GM23338 (cell line): Measurements from ENCODE around the gene C9orf40. TPM values are rescaled to one million over a fixed set of nuclear protein-coding genes. Genes with fewer than 3 reads are reported as not detected.

ENCODE experiments used
- ATAC-seq: fragments of 200-7000 bp; cut with Tn5 transposase; 3 replicates; pipeline ENCODE4 v1.9.1; 2020
- DNase-seq: peaks from one replicate; pipeline ENCODE4 v3.0.0-alpha.2; 2015; ENCODE audit warnings: low spot score
- H2AFZ ChIP-seq: fragments of 200-600 bp; sonication (generic); 2 replicates; pipeline ENCODE4 v1.8.0; 2016; ENCODE audit warnings: antibody characterized with exemption, mild to moderate bottlenecking, moderate library complexity
- H3F3A ChIP-seq: fragments of 200-600 bp; sonication (generic); replicated peaks from 2 replicates; pipeline ENCODE4 v1.8.0; 2017; ENCODE audit warnings: antibody characterized with exemption, mixed run types, low read depth
- H3K27ac ChIP-seq: fragments of 200-600 bp; sonication (generic); 2 replicates; pipeline ENCODE4 v1.6.1; 2016; ENCODE audit warnings: low read depth
- H3K27me3 ChIP-seq: fragments of 200-600 bp; sonication (generic); 2 replicates; pipeline ENCODE4 v1.8.0; 2016; ENCODE audit warnings: mild to moderate bottlenecking, mixed run types, moderate library complexity; ENCODE audit not compliant: insufficient read depth
- H3K36me3 ChIP-seq: fragments of 200-600 bp; sonication (generic); 2 replicates; pipeline ENCODE4 v1.8.0; 2016; ENCODE audit warnings: mild to moderate bottlenecking; ENCODE audit not compliant: insufficient read depth
- H3K4me1 ChIP-seq: fragments of 200-600 bp; sonication (generic); 2 replicates; pipeline ENCODE4 v1.8.0; 2016; ENCODE audit warnings: mild to moderate bottlenecking, moderate library complexity; ENCODE audit not compliant: insufficient read depth
- H3K4me2 ChIP-seq: fragments of 200-600 bp; sonication (generic); 2 replicates; pipeline ENCODE4 v1.7.1; 2017; ENCODE audit warnings: mixed run types
- H3K4me3 ChIP-seq: fragments of 200-600 bp; sonication (generic); 2 replicates; pipeline ENCODE4 v1.6.1; 2016; ENCODE audit warnings: mixed run types
- H3K79me2 ChIP-seq: fragments of 200-600 bp; sonication (generic); replicated peaks from 2 replicates; pipeline ENCODE4 v1.8.0; 2017; ENCODE audit warnings: mild to moderate bottlenecking; ENCODE audit not compliant: insufficient read depth
- H3K9me2 ChIP-seq: fragments of 200-600 bp; sonication (generic); 2 replicates; pipeline ENCODE4 v1.8.0; 2017; ENCODE audit not compliant: insufficient read depth
- H4K20me1 ChIP-seq: fragments of 200-600 bp; sonication (generic); replicated peaks from 2 replicates; pipeline ENCODE4 v1.8.0; 2017; ENCODE audit warnings: mild to moderate bottlenecking; ENCODE audit not compliant: insufficient read depth
- H3K27ac Mint-ChIP-seq: 2 replicates; pipeline ENCODE4 v1.8.0; 2020; ENCODE audit warnings: inconsistent platforms, mild to moderate bottlenecking, moderate library complexity, mixed read lengths
- H3K27me3 Mint-ChIP-seq: 3 replicates; pipeline ENCODE4 v1.8.0; 2022; ENCODE audit warnings: low read depth, mild to moderate bottlenecking, moderate library complexity, mixed read lengths, inconsistent platforms; ENCODE audit not compliant: insufficient read depth, poor library complexity
- H3K36me3 Mint-ChIP-seq: 3 replicates; pipeline ENCODE4 v1.8.0; 2021; ENCODE audit warnings: low read depth, mild to moderate bottlenecking, inconsistent platforms, moderate library complexity, mixed read lengths
- H3K4me1 Mint-ChIP-seq: 3 replicates; pipeline ENCODE4 v1.8.0; 2020; ENCODE audit warnings: mild to moderate bottlenecking, inconsistent platforms, mixed read lengths
- H3K4me3 Mint-ChIP-seq: 3 replicates; pipeline ENCODE4 v1.8.0; 2021; ENCODE audit warnings: moderate library complexity, mild to moderate bottlenecking, inconsistent platforms, mixed read lengths
- H3K9me3 Mint-ChIP-seq: 3 replicates; pipeline ENCODE4 v1.8.0; 2020; ENCODE audit warnings: moderate library complexity, mild to moderate bottlenecking, inconsistent platforms, mixed read lengths
- CREB1 ChIP-seq: fragments of 250-450 bp; sonication (Bioruptor Pico); IDR thresholded peaks from 2 replicates; pipeline ENCODE4 v1.5.0; 2020; ENCODE audit warnings: low read depth, mild to moderate bottlenecking, moderate library complexity
- CTCF ChIP-seq, 2 experiments: fragments of 200-600 bp in 1 of 2; sonication (generic) in 1 of 2; conservative IDR thresholded peaks; 2 replicates each; pipeline versions ENCODE4 v1.5.1 to v1.6.1; 2016 to 2017; ENCODE audit warnings: antibody characterized with exemption in 2 of 2, low read depth in 2 of 2, mild to moderate bottlenecking in 2 of 2, moderate library complexity in 1 of 2
- ETS1 ChIP-seq: IDR thresholded peaks from 2 replicates; pipeline ENCODE4 v1.6.1; 2016; ENCODE audit warnings: antibody characterized with exemption
- EZH2 ChIP-seq: fragments of 200-600 bp; sonication (generic); IDR thresholded peaks from one replicate; pipeline ENCODE4 v1.8.0; 2017; ENCODE audit warnings: antibody characterized with exemption, mild to moderate bottlenecking, low read depth; ENCODE audit not compliant: unreplicated experiment
- EZH2phosphoT487 ChIP-seq: fragments of 200-600 bp; sonication (generic); IDR thresholded peaks from one replicate; pipeline ENCODE4 v1.8.1; 2018; ENCODE audit warnings: antibody characterized with exemption; ENCODE audit not compliant: unreplicated experiment
- JUNB ChIP-seq: IDR thresholded peaks from one replicate; pipeline ENCODE4 v1.6.1; 2016; ENCODE audit warnings: antibody characterized with exemption; ENCODE audit not compliant: unreplicated experiment
- NANOG ChIP-seq: IDR thresholded peaks from 2 replicates; pipeline ENCODE4 v1.6.1; 2016; ENCODE audit warnings: antibody characterized with exemption, borderline replicate concordance
- POLR2AphosphoS5 ChIP-seq: IDR thresholded peaks from 2 replicates; pipeline ENCODE4 v1.6.1; 2016; ENCODE audit warnings: antibody characterized with exemption, low read depth
- REST ChIP-seq: IDR thresholded peaks from one replicate; pipeline ENCODE4 v1.6.1; 2018; ENCODE audit warnings: antibody characterized with exemption; ENCODE audit not compliant: unreplicated experiment
- STAT1 ChIP-seq: IDR thresholded peaks from one replicate; pipeline ENCODE4 v1.6.1; 2016; ENCODE audit warnings: antibody characterized with exemption; ENCODE audit not compliant: unreplicated experiment
- ZNF114 ChIP-seq: fragments of 250-450 bp; sonication (Bioruptor Pico); IDR thresholded peaks from 2 replicates; pipeline ENCODE4 v1.5.0; 2020; ENCODE audit warnings: mild to moderate bottlenecking, moderate library complexity
- ZNF331 ChIP-seq: fragments of 250-450 bp; sonication (Bioruptor Pico); IDR thresholded peaks from 2 replicates; pipeline ENCODE4 v1.5.0; 2020; ENCODE audit warnings: low read depth, mild to moderate bottlenecking, moderate library complexity
- ZNF462 ChIP-seq: fragments of 250-450 bp; sonication (Bioruptor Pico); IDR thresholded peaks from 2 replicates; pipeline ENCODE4 v1.5.0; 2020; ENCODE audit warnings: mild to moderate bottlenecking, moderate library complexity
- polyA plus RNA-seq: library from polyadenylated mRNA; unstranded; fragments of >200 nt; fragmentation: Nextera tagmentation; extraction: Ambion mirVana; gene quantifications from 2 replicates; pipeline ENCODE4 v1.2.1, GENCODE V29; 2016
- total RNA-seq: library from RNA; depleted of rRNA; stranded (reverse); fragments of >200 nt; shearing (Covaris generic); gene quantifications from 2 replicates; pipeline ENCODE4 v1.2.3, GENCODE V29; 2014

Gene C9orf40
- total and polyA plus RNA-seq, 2 experiments from 2014 or later, result 11.1 to 11.4 TPM

GRCh38 chr9:74973714-74974113 lies 21.0 kb upstream of the C9orf40 start:
- Mint-ChIP-seq H3K4me3 (no peak overlapping the region), H3K27ac (no peak overlapping the region), H3K4me1 (no peaks in the 10 kb centered on the region), H3K9me3 (peaks cover 41% of the 10 kb centered on the region), H3K27me3 (peaks cover 3% of the 10 kb centered on the region), H3K36me3 (peaks cover 58% of the 10 kb centered on the region)
- no peak for ATAC-seq
- H3K36me3 ChIP-seq, result 0 out of 2 replicates have a peak, but pooled peaks cover 4% of the 10 kb centered on the region
- no peaks in the 10 kb centered on the region; the same call in 1 of the 2 replicates for H3K9me2 ChIP-seq
- no peaks in the 10 kb centered on the region for H3K4me1 ChIP-seq
- no peaks in the 10 kb centered on the region for H3F3A ChIP-seq
- TF ChIP-seq CTCF (conservative IDR thresholded peaks at IDR 0.05; ENCODE audit: low read depth in 2 of 2), result no peak
- no peak for TF ChIP-seq JUNB
- no peak for TF ChIP-seq NANOG
- no peak for TF ChIP-seq CREB1 (CRISPR knock-in tag)
- TF ChIP-seq ZNF114 (CRISPR knock-in tag), result no peak
- no peak for TF ChIP-seq EZH2phosphoT487
- TF ChIP-seq ZNF462 (CRISPR knock-in tag), result no peak
- no peak for TF ChIP-seq STAT1
- no peak for TF ChIP-seq POLR2AphosphoS5
- TF ChIP-seq EZH2, result no peak
- no peak for TF ChIP-seq ETS1
- no peak for TF ChIP-seq REST
- TF ChIP-seq ZNF331 (CRISPR knock-in tag), result no peak
- H3K27me3 ChIP-seq, result no peaks in the 10 kb centered on the region
- no peak overlapping the region for H3K4me3 ChIP-seq
- no peaks in the 10 kb centered on the region for H4K20me1 ChIP-seq
- no peaks in the 10 kb centered on the region for H3K79me2 ChIP-seq
- H2AFZ ChIP-seq, result no peak overlapping the region
- DNase-seq, result no peak
- H3K27ac ChIP-seq, result no peak overlapping the region
- H3K4me2 ChIP-seq, result no peak overlapping the region
